Caco-2 (cell line): ENCODE data around the gene SPR. TPM values are rescaled to one million over a fixed set of nuclear protein-coding genes. Genes with fewer than 3 reads are reported as not detected.
"Not testable (repeated sequence)": the region's sequence is repeated elsewhere in the genome, so short reads cannot be mapped to it uniquely, and the experiment has no call there.

Experiments
- BruUV-seq: library from RNA; stranded (reverse); fragments of 400-500 nt; replicated peaks from 2 replicates; lab custom pipeline; 2021; lab: Mats Ljungman, UMichigan
- CTCF ChIA-PET: fragments of 300-600 bp; sonication (Branson Sonifier 250); formaldehyde crosslinking; loops from one replicate; lab custom pipeline; 2022; ENCODE audit warnings: antibody characterized with exemption; lab: Charles Lee
- POLR2A ChIA-PET: fragments of 300-600 bp; sonication (Branson Sonifier 250); formaldehyde crosslinking; loops from one replicate; lab custom pipeline; 2022; ENCODE audit warnings: antibody characterized with exemption; lab: Charles Lee
- DNase-seq, 2 experiments: peaks; one replicate each; pipeline versions ENCODE4 v3.0.0 to v3.0.0-alpha.2; 2020 to 2022
- H3K27me3 ChIP-seq: replicated peaks from 2 replicates; pipeline ENCODE4 v1.6.0; 2011; ENCODE audit warnings: low read length; ENCODE audit not compliant: control insufficient read depth, insufficient read depth
- H3K36me3 ChIP-seq: 2 replicates; pipeline ENCODE4 v1.5.1; 2011; ENCODE audit warnings: low read length; ENCODE audit not compliant: control insufficient read depth, insufficient read depth
- H3K4me1 ChIP-seq: fragments of 250-450 bp; sonication (Bioruptor Pico); 2 replicates; pipeline ENCODE4 v1.5.1; 2020; ENCODE audit warnings: mild to moderate bottlenecking
- H3K4me3 ChIP-seq: 2 replicates; pipeline ENCODE4 v1.5.1; 2011; ENCODE audit warnings: low read depth, mild to moderate bottlenecking, control low read depth, low read length
- H3K9me3 ChIP-seq: fragments of 250-450 bp; sonication (Bioruptor Pico); 2 replicates; pipeline ENCODE4 v1.5.1; 2020; ENCODE audit warnings: mild to moderate bottlenecking, moderate library complexity
- H3K27ac Mint-ChIP-seq: one replicate; pipeline ENCODE4 v1.8.0; 2022; ENCODE audit warnings: mixed read lengths; ENCODE audit not compliant: unreplicated experiment
- H3K27me3 Mint-ChIP-seq: one replicate; pipeline ENCODE4 v1.8.0; 2022; ENCODE audit warnings: mixed read lengths; ENCODE audit not compliant: insufficient read depth, unreplicated experiment
- H3K36me3 Mint-ChIP-seq: one replicate; pipeline ENCODE4 v1.8.0; 2022; ENCODE audit warnings: mild to moderate bottlenecking, mixed read lengths; ENCODE audit not compliant: insufficient read depth, unreplicated experiment
- H3K4me1 Mint-ChIP-seq: one replicate; pipeline ENCODE4 v1.8.0; 2022; ENCODE audit warnings: low read depth, mixed read lengths; ENCODE audit not compliant: unreplicated experiment
- H3K4me3 Mint-ChIP-seq: one replicate; pipeline ENCODE4 v1.8.0; 2022; ENCODE audit warnings: mild to moderate bottlenecking, moderate library complexity, mixed read lengths; ENCODE audit not compliant: unreplicated experiment
- H3K9me3 Mint-ChIP-seq: one replicate; pipeline ENCODE4 v1.8.0; 2022; ENCODE audit warnings: mixed read lengths; ENCODE audit not compliant: unreplicated experiment
- CTCF ChIP-seq, 2 experiments: fragments of 200-600 bp in 1 of 2; IDR thresholded peaks; 1 replicate in 1 of 2; 2 replicates in 1 of 2; pipeline versions ENCODE4 v1.5.1 to v1.8.0; 2011 to 2022; ENCODE audit warnings: antibody characterized with exemption in 1 of 2, control low read depth in 1 of 2, inconsistent platforms in 1 of 2, low read depth in 1 of 2, low read length in 1 of 2, mild to moderate bottlenecking in 1 of 2, moderate library complexity in 1 of 2; ENCODE audit not compliant: insufficient read depth in 1 of 2, severe bottlenecking in 1 of 2, unreplicated experiment in 1 of 2
- intact Hi-C: fragments of 100-400 bp; cut with micrococcal nuclease; formaldehyde crosslinking; loops from one replicate; pipeline ENCODE4 v1.10.0; 2022; ENCODE audit not compliant: unreplicated experiment
- total RNA-seq: library from RNA; stranded (reverse); gene quantifications from 2 replicates; pipeline ENCODE4 v1.2.3, GENCODE V29; 2022

Gene SPR
- total RNA-seq, 1 experiment from 2014 or later: 49.6 TPM

DNA sequence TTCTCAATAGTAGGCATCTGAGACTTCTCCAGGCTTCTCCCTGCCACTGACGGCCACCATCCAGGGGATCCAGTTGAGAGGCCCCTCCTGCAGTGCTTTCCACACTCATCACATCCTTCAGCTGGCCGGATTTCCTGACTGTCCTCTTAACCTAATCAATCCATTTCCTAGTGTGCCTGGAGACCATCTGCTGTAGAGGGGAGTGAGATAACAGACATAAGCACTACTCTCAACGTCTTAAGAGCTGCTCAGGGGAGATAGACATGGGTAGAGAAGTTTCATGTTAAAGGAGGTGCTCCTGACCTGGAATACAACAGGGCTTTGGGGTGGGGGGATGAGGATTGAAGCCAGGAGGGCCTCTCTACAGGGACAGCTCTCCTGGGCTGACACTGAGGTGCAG, 14.2 kb downstream of the SPR start:
- ChIA-PET CTCF (interaction anchor here (0.5 kb wide), 1 partner anchor 607 kb away, joined by 3 read pairs; no protein-coding TSS in a partner anchor), POLR2A (no interaction called here)
- TF ChIP-seq CTCF (IDR thresholded peaks at IDR 0.05; ENCODE audit: insufficient read depth in 1 of 2, low read depth in 1 of 2, low read length in 1 of 2, severe bottlenecking in 1 of 2, unreplicated experiment in 1 of 2): no peak
- Histone ChIP-seq H3K4me1 (no peaks in the 10 kb centered on the region), H3K9me3 (no peaks in the 10 kb centered on the region; the same call in 1 of the 2 replicates), H3K27me3 (no peaks in the 10 kb centered on the region), H3K36me3 (no peaks in the 10 kb centered on the region), H3K4me3 (no peak overlapping the region)
- Mint-ChIP-seq H3K36me3 (no peaks in the 10 kb centered on the region), H3K9me3 (peaks cover 7% of the 10 kb centered on the region), H3K4me3 (no peak overlapping the region), H3K27ac (no peak overlapping the region), H3K27me3 (peaks cover 33% of the 10 kb centered on the region), H3K4me1 (no peaks in the 10 kb centered on the region)
- no TSS peak for BruUV-seq
- no peak for DNase-seq
- intact Hi-C loops: no loop called here

- H3K9me3 ChIP-seq, H3K36me3 Mint-ChIP-seq, intact Hi-C loops, H3K36me3 ChIP-seq, H3K9me3 Mint-ChIP-seq, H3K4me3 ChIP-seq, BruUV-seq, H3K4me3 Mint-ChIP-seq, H3K27ac Mint-ChIP-seq, H3K4me1 ChIP-seq, H3K27me3 ChIP-seq, POLR2A ChIA-PET, H3K4me1 Mint-ChIP-seq, DNase-seq: not testable (repeated sequence)
- H3K27me3 Mint-ChIP-seq: peaks cover 36% of the 10 kb centered on the region
- CTCF ChIA-PET: interaction anchor here (0.7 kb wide), 1 partner anchor 155 kb away, joined by 3 read pairs; no protein-coding TSS in a partner anchor
Observed at GRCh38 chr2:72907369-72907768, 20.2 kb downstream of the SPR start.

DNA sequence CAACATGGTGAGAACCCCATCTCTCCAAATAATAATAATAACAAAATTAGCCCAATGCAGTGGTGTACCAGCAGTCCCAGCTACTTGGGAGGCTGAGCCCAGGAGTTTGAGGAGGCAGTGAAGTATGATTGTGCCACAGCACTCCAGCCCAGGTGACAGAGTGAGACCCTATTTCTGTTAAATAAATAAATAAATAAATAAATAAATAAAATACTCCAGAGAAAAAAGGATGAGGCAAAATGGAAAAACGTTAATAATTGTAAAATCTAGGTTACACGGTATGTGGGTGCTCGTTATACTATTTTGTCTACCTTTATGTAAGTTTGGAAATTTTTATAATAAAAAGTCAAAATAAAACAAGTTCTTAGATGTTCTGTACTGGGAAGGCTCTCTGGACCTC, 21.5 kb downstream of the SPR start:
- no peaks in the 10 kb centered on the region for H3K4me1 Mint-ChIP-seq
- H3K27me3 Mint-ChIP-seq: peaks cover 36% of the 10 kb centered on the region
- DNase-seq: no peak
- CTCF ChIA-PET: no interaction called here
- no peak overlapping the region for H3K27ac Mint-ChIP-seq
- no peak overlapping the region for H3K4me3 Mint-ChIP-seq
- no peaks in the 10 kb centered on the region; the same call in 1 of the 2 replicates for H3K9me3 ChIP-seq
- no peaks in the 10 kb centered on the region for H3K4me1 ChIP-seq
- no peaks in the 10 kb centered on the region; the same call in 1 of the 2 replicates for H3K27me3 ChIP-seq
- no peaks in the 10 kb centered on the region for H3K36me3 Mint-ChIP-seq
- H3K9me3 Mint-ChIP-seq: peaks cover 10% of the 10 kb centered on the region
- no peak overlapping the region for H3K4me3 ChIP-seq
- no peak for TF ChIP-seq CTCF (IDR thresholded peaks at IDR 0.05; ENCODE audit: insufficient read depth in 1 of 2, low read depth in 1 of 2, low read length in 1 of 2, severe bottlenecking in 1 of 2, unreplicated experiment in 1 of 2)
- intact Hi-C loops: no loop called here
- no TSS peak for BruUV-seq
- POLR2A ChIA-PET: no interaction called here
- no peaks in the 10 kb centered on the region for H3K36me3 ChIP-seq
